Muscle layer of duodenum (tissue), 2 donors: ENCODE results near the gene FLG2.
"Not testable (repeated sequence)": the region's sequence is repeated elsewhere in the genome, so short reads cannot be mapped to it uniquely, and the experiment has no call there.

ENCODE experiments used
- H3K27ac ChIP-seq: one replicate; pipeline ENCODE4 v1.7.0; 2013; ENCODE audit warnings: mild to moderate bottlenecking, low read length
- H3K27me3 ChIP-seq: one replicate; pipeline ENCODE4 v1.7.0; 2013; ENCODE audit warnings: low read depth, mild to moderate bottlenecking, control low read depth, low read length
- H3K36me3 ChIP-seq, 2 donors: one replicate each; pipeline ENCODE4 v1.7.0; 2013; ENCODE audit warnings: low read length in 2 of 2, control low read depth in 1 of 2, mild to moderate bottlenecking in 1 of 2; ENCODE audit not compliant: insufficient read depth in 2 of 2, control insufficient read depth in 1 of 2
- H3K4me1 ChIP-seq, 2 donors: one replicate each; pipeline ENCODE4 v1.7.0; 2013; ENCODE audit warnings: low read length in 2 of 2, mild to moderate bottlenecking in 2 of 2, control low read depth in 1 of 2, moderate library complexity in 1 of 2; ENCODE audit not compliant: insufficient read depth in 2 of 2, control insufficient read depth in 1 of 2
- H3K4me3 ChIP-seq, 2 donors: one replicate each; pipeline ENCODE4 v1.7.0; 2013; ENCODE audit warnings: low read length in 2 of 2, low read depth in 1 of 2, mild to moderate bottlenecking in 1 of 2
- H3K9me3 ChIP-seq, 2 donors: one replicate each; pipeline ENCODE4 v1.7.0; 2013; ENCODE audit warnings: low read length in 2 of 2, control low read depth in 1 of 2, mild to moderate bottlenecking in 1 of 2; ENCODE audit not compliant: control insufficient read depth in 1 of 2
- donor health status: healthy.

FLG2 gene

GRCh38 chr1:152356736-152357135 is 3.1 kb downstream of the FLG2 start:
- no peaks in the 10 kb centered on the region for H3K36me3 ChIP-seq
- H3K27ac ChIP-seq, result no peak overlapping the region
- H3K4me3 ChIP-seq, result no peak overlapping the region
- peaks cover 0 to 4% of the 10 kb centered on the region in 2 donors for H3K9me3 ChIP-seq
- H3K4me1 ChIP-seq, result no peaks in the 10 kb centered on the region
- H3K27me3 ChIP-seq, result no peaks in the 10 kb centered on the region

GRCh38 chr1:152349611-152350010 is 10.2 kb downstream of the FLG2 start:
- peaks cover 0 to 4% of the 10 kb centered on the region in 2 donors for H3K9me3 ChIP-seq
- H3K36me3 ChIP-seq, result no peaks in the 10 kb centered on the region
- H3K4me1 ChIP-seq, result no peaks in the 10 kb centered on the region
- no peaks in the 10 kb centered on the region for H3K27me3 ChIP-seq
- H3K4me3 ChIP-seq, result no peak overlapping the region
- H3K27ac ChIP-seq, result no peak overlapping the region

- H3K36me3 ChIP-seq, result no peaks in the 10 kb centered on the region
- H3K9me3 ChIP-seq, result no peaks in the 10 kb centered on the region
- no peak overlapping the region for H3K4me3 ChIP-seq
- H3K27me3 ChIP-seq, result no peaks in the 10 kb centered on the region
- H3K4me1 ChIP-seq, result no peaks in the 10 kb centered on the region
- no peak overlapping the region for H3K27ac ChIP-seq
Observed at GRCh38 chr1:152348447-152348846, 11.4 kb downstream of the FLG2 start.

GRCh38 chr1:152347116-152347728 is 12.6 kb downstream of the FLG2 start:
- no peaks in the 10 kb centered on the region for H3K9me3 ChIP-seq
- no peaks in the 10 kb centered on the region for H3K4me1 ChIP-seq
- no peak overlapping the region for H3K4me3 ChIP-seq
- no peaks in the 10 kb centered on the region for H3K36me3 ChIP-seq
- no peak overlapping the region for H3K27ac ChIP-seq
- no peaks in the 10 kb centered on the region for H3K27me3 ChIP-seq

GRCh38 chr1:152344438-152344837 is 15.4 kb downstream of the FLG2 start:
- no peaks in the 10 kb centered on the region for H3K4me1 ChIP-seq
- no peak overlapping the region for H3K27ac ChIP-seq
- no peak overlapping the region for H3K4me3 ChIP-seq
- no peaks in the 10 kb centered on the region for H3K36me3 ChIP-seq
- no peaks in the 10 kb centered on the region for H3K27me3 ChIP-seq
- H3K9me3 ChIP-seq, result no peaks in the 10 kb centered on the region

GRCh38 chr1:152343006-152343405 is 16.8 kb downstream of the FLG2 start:
- no peaks in the 10 kb centered on the region for H3K27me3 ChIP-seq
- no peak overlapping the region for H3K4me3 ChIP-seq
- no peaks in the 10 kb centered on the region for H3K9me3 ChIP-seq
- H3K4me1 ChIP-seq, result no peaks in the 10 kb centered on the region
- H3K36me3 ChIP-seq, result no peaks in the 10 kb centered on the region
- no peak overlapping the region for H3K27ac ChIP-seq

GRCh38 chr1:152335399-152335798 is 24.4 kb downstream of the FLG2 start:
- Histone ChIP-seq H3K27me3 (no peaks in the 10 kb centered on the region), H3K4me3 (no peak overlapping the region), H3K36me3 (no peaks in the 10 kb centered on the region), H3K4me1 (no peaks in the 10 kb centered on the region), H3K27ac (no peak overlapping the region), H3K9me3 (no peaks in the 10 kb centered on the region)

GRCh38 chr1:152328801-152329391 is 30.9 kb downstream of the FLG2 start:
- H3K4me1 ChIP-seq, result no peaks in the 10 kb centered on the region
- no peaks in the 10 kb centered on the region for H3K27me3 ChIP-seq
- no peaks in the 10 kb centered on the region for H3K9me3 ChIP-seq
- H3K27ac ChIP-seq, result no peak overlapping the region
- no peaks in the 10 kb centered on the region for H3K36me3 ChIP-seq
- no peak overlapping the region for H3K4me3 ChIP-seq

GRCh38 chr1:152325111-152325510 is 34.7 kb downstream of the FLG2 start, which contains the start of gene FLG:
FLG (minus strand) TSS chr1:152325239; CDS start chr1:152315456, 9,783 bp downstream.
- H3K36me3 ChIP-seq, result no peaks in the 10 kb centered on the region
- H3K27ac ChIP-seq, result no peak within 1 kb of the TSS
- no peaks in the 10 kb centered on the region for H3K4me1 ChIP-seq
- no peak within 1 kb of the TSS for H3K4me3 ChIP-seq
- no peaks in the 10 kb centered on the region for H3K27me3 ChIP-seq
- no peaks in the 10 kb centered on the region for H3K9me3 ChIP-seq

GRCh38 chr1:152313970-152314369 is 45.8 kb downstream of the FLG2 start:
- Histone ChIP-seq H3K9me3 (peaks cover 0 to 21% of the 10 kb centered on the region in 2 donors), H3K36me3 (peaks cover 0 to 30% of the 10 kb centered on the region in 2 donors), H3K27ac (no peak overlapping the region), H3K4me1 (no peaks in the 10 kb centered on the region), H3K27me3 (no peaks in the 10 kb centered on the region), H3K4me3 (no peak overlapping the region)

GRCh38 chr1:152313319-152313801 is 46.4 kb downstream of the FLG2 start:
- peaks cover 0 to 36% of the 10 kb centered on the region in 2 donors for H3K36me3 ChIP-seq
- peaks cover 0 to 21% of the 10 kb centered on the region in 2 donors for H3K9me3 ChIP-seq
- H3K4me3 ChIP-seq, result no peak overlapping the region
- H3K27me3 ChIP-seq, result no peaks in the 10 kb centered on the region
- no peak overlapping the region for H3K27ac ChIP-seq
- H3K4me1 ChIP-seq, result no peaks in the 10 kb centered on the region

- Histone ChIP-seq H3K36me3 (peaks cover 0 to 37% of the 10 kb centered on the region in 2 donors), H3K9me3 (peaks cover 0 to 26% of the 10 kb centered on the region in 2 donors)
- H3K4me1 ChIP-seq, H3K27ac ChIP-seq, H3K4me3 ChIP-seq, H3K27me3 ChIP-seq: not testable (repeated sequence)
Observed at GRCh38 chr1:152312169-152312568, 47.6 kb downstream of the FLG2 start.
